Smooth muscle cell (in vitro differentiated cells): Measurements from ENCODE around the gene KIF3C. TPM values are rescaled to one million over a fixed set of nuclear protein-coding genes. Genes with fewer than 3 reads are reported as not detected.
"Not testable (repeated sequence)": the region's sequence is repeated elsewhere in the genome, so short reads cannot be mapped to it uniquely, and the experiment has no call there.

Source experiments
- DNase-seq: peaks from one replicate; lab custom pipeline; 2025; ENCODE audit not compliant: unreplicated experiment; lab: John Stamatoyannopoulos, UW
- H2AFZ ChIP-seq: fragments of 200-600 bp; sonication (generic); 2 replicates; pipeline ENCODE4 v1.6.0; 2016; ENCODE audit warnings: antibody characterized with exemption, low read depth, mild to moderate bottlenecking
- H3F3A ChIP-seq: fragments of 200-600 bp; sonication (generic); 2 replicates; pipeline ENCODE4 v1.6.0; 2017; ENCODE audit warnings: antibody characterized with exemption, low read depth
- H3K27ac ChIP-seq: fragments of 200-600 bp; sonication (generic); 2 replicates; pipeline ENCODE4 v1.5.1; 2016; ENCODE audit warnings: low read depth, mild to moderate bottlenecking
- H3K27me3 ChIP-seq: fragments of 200-600 bp; sonication (generic); 2 replicates; pipeline ENCODE4 v1.6.1; 2016; ENCODE audit warnings: low read depth, mild to moderate bottlenecking
- H3K36me3 ChIP-seq: fragments of 200-600 bp; sonication (generic); 2 replicates; pipeline ENCODE4 v1.5.1; 2016; ENCODE audit warnings: low read depth
- H3K4me1 ChIP-seq: fragments of 200-600 bp; sonication (generic); 2 replicates; pipeline ENCODE4 v1.5.1; 2016; ENCODE audit warnings: low read depth
- H3K4me2 ChIP-seq: fragments of 200-600 bp; sonication (generic); 2 replicates; pipeline ENCODE4 v1.6.0; 2016; ENCODE audit warnings: mild to moderate bottlenecking
- H3K4me3 ChIP-seq: fragments of 200-600 bp; sonication (generic); 2 replicates; pipeline ENCODE4 v1.5.1; 2016; ENCODE audit warnings: mild to moderate bottlenecking
- H3K79me2 ChIP-seq: fragments of 200-600 bp; sonication (generic); 2 replicates; pipeline ENCODE4 v1.6.0; 2016; ENCODE audit warnings: low read depth, mild to moderate bottlenecking
- H3K9ac ChIP-seq: fragments of 200-600 bp; sonication (generic); 2 replicates; pipeline ENCODE4 v1.6.0; 2016; ENCODE audit warnings: low read depth
- H3K9me3 ChIP-seq: fragments of 200-600 bp; sonication (generic); replicated peaks from 2 replicates; pipeline ENCODE4 v1.5.1; 2016; ENCODE audit warnings: low read depth
- H4K20me1 ChIP-seq: fragments of 200-600 bp; sonication (generic); 2 replicates; pipeline ENCODE4 v1.6.0; 2016; ENCODE audit warnings: low read depth
- CTCF ChIP-seq: fragments of 200-600 bp; sonication (generic); IDR thresholded peaks from 2 replicates; pipeline ENCODE4 v1.5.1; 2017; ENCODE audit warnings: borderline replicate concordance, mild to moderate bottlenecking, antibody characterized with exemption; ENCODE audit not compliant: insufficient read depth, poor library complexity, severe bottlenecking
- WGBS: methylation state at CpG from one replicate; pipeline ENCODE4 v1.1.7; 2016; ENCODE audit warnings: low lambda C conversion rate; 5-methylcytosine and 5-hydroxymethylcytosine counted together
- polyA plus RNA-seq: library from polyadenylated mRNA; unstranded; fragments of >200 nt; fragmentation: Nextera tagmentation; extraction: Ambion mirVana; gene quantifications from 2 replicates; pipeline ENCODE4 v1.2.1, GENCODE V29; 2016
- total RNA-seq: library from RNA; depleted of rRNA; stranded (reverse); fragments of >200 nt; gene quantifications from 2 replicates; pipeline ENCODE4 v1.2.3, GENCODE V29; 2014

The KIF3C gene
- total and polyA plus RNA-seq, 2 experiments from 2014 or later = 14.7 to 18.9 TPM

- no peaks in the 10 kb centered on the region for H3F3A ChIP-seq
- no peak for TF ChIP-seq CTCF
- H3K4me1 ChIP-seq = no peaks in the 10 kb centered on the region
- no peak overlapping the region for H3K9ac ChIP-seq
- H4K20me1 ChIP-seq = no peaks in the 10 kb centered on the region
- no peak for DNase-seq
- no peaks in the 10 kb centered on the region for H3K9me3 ChIP-seq
- no peak overlapping the region for H2AFZ ChIP-seq
- no peak overlapping the region for H3K27ac ChIP-seq
- no peaks in the 10 kb centered on the region for H3K27me3 ChIP-seq
- WGBS = 68% methylated on average over 5 of the region's 5 CpGs
- no peaks in the 10 kb centered on the region for H3K36me3 ChIP-seq
- H3K4me3 ChIP-seq = no peak overlapping the region
- H3K4me2 ChIP-seq = no peak overlapping the region
- H3K79me2 ChIP-seq = no peaks in the 10 kb centered on the region
Measured at GRCh38 chr2:26000561-26001082, 18.3 kb upstream of the KIF3C start.

GRCh38 chr2:25999406-25999805 is 17.1 kb upstream of the KIF3C start:
- 72% methylated on average over 7 of the region's 7 CpGs for WGBS
- not testable (repeated sequence) for H3K79me2 ChIP-seq, H4K20me1 ChIP-seq, H3K36me3 ChIP-seq, H2AFZ ChIP-seq, H3K4me1 ChIP-seq, H3K4me3 ChIP-seq, H3K27ac ChIP-seq, H3K9ac ChIP-seq, H3F3A ChIP-seq, DNase-seq, H3K27me3 ChIP-seq, H3K4me2 ChIP-seq, H3K9me3 ChIP-seq

GRCh38 chr2:25998816-25999383 is 16.6 kb upstream of the KIF3C start:
- not testable (repeated sequence) for H2AFZ ChIP-seq, H3K4me2 ChIP-seq, H3K9me3 ChIP-seq, H3K4me3 ChIP-seq, H3K9ac ChIP-seq, H4K20me1 ChIP-seq, H3K79me2 ChIP-seq, H3K27me3 ChIP-seq, H3K4me1 ChIP-seq, DNase-seq, H3F3A ChIP-seq, H3K27ac ChIP-seq, H3K36me3 ChIP-seq
- 96% methylated on average over 13 of the region's 13 CpGs for WGBS

GRCh38 chr2:25996844-25997243 is 14.5 kb upstream of the KIF3C start:
- Histone ChIP-seq H3K27ac (no peak overlapping the region), H2AFZ (no peak overlapping the region), H3K4me1 (no peaks in the 10 kb centered on the region), H3K4me3 (no peak overlapping the region), H3K27me3 (no peaks in the 10 kb centered on the region), H3K9ac (no peak overlapping the region), H3K9me3 (no peaks in the 10 kb centered on the region), H3F3A (no peaks in the 10 kb centered on the region), H3K79me2 (no peaks in the 10 kb centered on the region), H3K36me3 (no peaks in the 10 kb centered on the region), H3K4me2 (no peak overlapping the region), H4K20me1 (no peaks in the 10 kb centered on the region)
- no peak for DNase-seq
- TF ChIP-seq CTCF = no peak
- 91% methylated on average over 1 of the region's 1 CpG for WGBS

- Histone ChIP-seq H3K79me2 (no peaks in the 10 kb centered on the region), H4K20me1 (no peaks in the 10 kb centered on the region), H3K4me1 (no peaks in the 10 kb centered on the region), H3K27me3 (no peaks in the 10 kb centered on the region), H3F3A (no peaks in the 10 kb centered on the region), H3K9ac (no peak overlapping the region), H2AFZ (no peak overlapping the region), H3K27ac (no peak overlapping the region), H3K4me3 (no peak overlapping the region), H3K4me2 (no peak overlapping the region), H3K9me3 (no peaks in the 10 kb centered on the region), H3K36me3 (no peaks in the 10 kb centered on the region)
- DNase-seq = no peak
- TF ChIP-seq CTCF = no peak
- 96% methylated on average over 15 of the region's 15 CpGs for WGBS
Measured at GRCh38 chr2:25994509-25994908, 12.2 kb upstream of the KIF3C start.
